GM10248 (cell line): Measurements from ENCODE around the gene SYNE1.
A peak's percentile ranks its signal among the peaks of the same experiment; 100 is the strongest.

Source experiments
- CTCF ChIA-PET: fragments of 300-600 bp; sonication (Branson Sonifier 250); formaldehyde crosslinking; extraction: SDS; loops from one replicate; lab custom pipeline; 2021; ENCODE audit warnings: antibody characterized with exemption; lab: Yijun Ruan, JAX
- POLR2A ChIA-PET: fragments of 350-650 bp; sonication (Branson Sonifier 250); formaldehyde crosslinking; extraction: SDS; loops from one replicate; lab custom pipeline; 2020; ENCODE audit warnings: antibody characterized with exemption; lab: Yijun Ruan, JAX
- DNase-seq: peaks from one replicate; pipeline ENCODE4 v3.0.0; 2012; ENCODE audit errors: extremely low spot score
- CTCF ChIP-seq: IDR thresholded peaks from 2 replicates; pipeline ENCODE4 v1.5.1; 2012; ENCODE audit warnings: mild to moderate bottlenecking, low read depth; ENCODE audit errors: extremely low read depth, missing control alignments, control extremely low read depth

SYNE1 gene

GRCh38 chr6:152270301-152270925 lies 366.7 kb downstream of the SYNE1 start:
- DNase-seq, result no peak
- POLR2A ChIA-PET, result no interaction called here
- CTCF ChIA-PET, result interaction anchor here (1.0 to 2.6 kb wide), 11 partner anchors 10 to 830 kb away, joined by 3 to 12 read pairs (median 4); no protein-coding TSS in a partner anchor
- TF ChIP-seq CTCF, result no peak

DNA sequence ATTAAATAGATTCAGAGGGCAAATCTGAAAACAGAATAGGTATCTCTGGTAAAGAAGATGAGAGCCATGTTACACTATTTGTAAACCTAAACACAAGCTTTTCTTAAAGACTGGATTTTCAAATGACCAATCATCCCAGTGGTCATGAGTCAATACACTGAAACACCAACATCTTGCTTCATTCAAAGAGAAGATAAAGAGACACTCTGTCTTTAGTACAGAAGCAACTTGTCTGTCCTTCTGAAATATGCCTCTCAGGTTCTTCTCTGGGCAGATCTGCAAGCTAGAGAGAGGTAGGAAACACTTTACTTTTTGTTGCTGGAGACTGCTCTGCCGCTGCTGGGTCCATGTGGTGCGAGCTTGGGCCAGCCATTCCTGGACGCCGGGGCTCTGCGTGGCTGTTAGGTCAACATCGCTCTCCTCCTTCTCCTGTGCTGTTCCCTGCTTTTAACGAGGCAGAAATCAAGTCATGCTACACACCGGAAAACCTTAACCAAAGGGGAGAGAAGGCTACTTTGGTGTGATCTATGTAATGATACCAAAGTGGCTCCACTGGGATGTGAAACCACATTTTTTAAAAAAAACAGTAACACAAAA lies 368.2 kb downstream of the SYNE1 start:
- ChIA-PET CTCF (interaction anchor here (1.1 to 2.6 kb wide), 8 partner anchors 9 to 1451 kb away, joined by 3 to 12 read pairs (median 4); no protein-coding TSS in a partner anchor), POLR2A (no interaction called here)
- no peak for DNase-seq
- no peak for TF ChIP-seq CTCF

- peak; percentile 52 for TF ChIP-seq CTCF
- POLR2A ChIA-PET, result no interaction called here
- peak; percentile 16 for DNase-seq
- CTCF ChIA-PET, result interaction anchor here (0.6 to 2.6 kb wide), 23 partner anchors 9 to 1451 kb away, joined by 3 to 12 read pairs (median 4); no protein-coding TSS in a partner anchor
Observed at GRCh38 chr6:152267967-152268845, 369.0 kb downstream of the SYNE1 start.

DNA sequence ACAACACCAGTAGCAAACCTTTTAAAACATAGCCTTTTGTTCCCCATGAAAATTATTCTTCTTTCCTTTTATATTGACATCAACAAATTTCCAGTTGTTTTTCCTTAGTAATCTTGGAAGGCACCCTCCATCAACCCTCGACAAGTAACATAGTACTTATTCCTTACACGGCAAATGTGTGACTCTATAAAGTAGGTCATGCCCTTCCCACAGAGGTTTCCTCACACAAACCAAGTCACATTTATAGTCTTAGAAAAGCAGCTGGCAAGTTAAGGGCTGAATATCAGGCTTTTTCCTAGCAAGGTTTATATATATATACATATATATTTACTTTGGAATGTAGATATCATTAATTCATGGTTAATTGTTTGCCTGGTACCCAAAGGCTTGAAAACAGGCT lies 371.5 kb downstream of the SYNE1 start:
- no peak for DNase-seq
- no peak for TF ChIP-seq CTCF
- POLR2A ChIA-PET, result no interaction called here
- CTCF ChIA-PET, result interaction anchor here (1.0 kb wide), 1 partner anchor 501 kb away, joined by 3 read pairs; no protein-coding TSS in a partner anchor

GRCh38 chr6:152263582-152263981 lies 373.6 kb downstream of the SYNE1 start:
- TF ChIP-seq CTCF, result no peak
- CTCF ChIA-PET, result no interaction called here
- DNase-seq, result no peak
- POLR2A ChIA-PET, result no interaction called here

DNA sequence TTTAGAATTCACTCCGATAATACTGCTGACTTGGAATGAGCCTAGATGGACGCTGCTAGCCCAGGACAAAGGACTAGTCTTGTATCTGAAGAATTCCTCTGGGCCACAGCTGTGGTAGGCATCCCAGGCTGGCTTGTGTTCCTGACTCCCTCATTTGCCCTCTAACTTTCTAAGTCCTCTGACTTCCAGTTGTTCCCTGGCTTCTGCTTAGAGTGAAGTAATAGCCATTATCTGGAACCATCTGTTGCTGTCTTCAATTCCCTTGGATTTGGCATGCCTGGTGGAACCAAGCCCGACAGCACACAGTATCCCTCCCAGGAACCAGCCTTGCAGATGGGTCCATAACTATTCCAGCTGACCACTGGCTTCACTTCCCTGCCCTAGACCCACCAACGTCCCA lies 376.0 kb downstream of the SYNE1 start:
- TF ChIP-seq CTCF, result no peak
- ChIA-PET CTCF (interaction anchor here (1.1 kb wide), 1 partner anchor 496 kb away, joined by 4 read pairs; no protein-coding TSS in a partner anchor), POLR2A (no interaction called here)
- no peak for DNase-seq
